Measurements from ENCODE around the gene CEBPB. TPM values are rescaled to one million over a fixed set of nuclear protein-coding genes. Genes with fewer than 3 reads are reported as not detected.

Gene CEBPB
- total RNA-seq, 6 experiments from 2014 or later = 57.9 to 62.8 (median 59.8) TPM

DNA sequence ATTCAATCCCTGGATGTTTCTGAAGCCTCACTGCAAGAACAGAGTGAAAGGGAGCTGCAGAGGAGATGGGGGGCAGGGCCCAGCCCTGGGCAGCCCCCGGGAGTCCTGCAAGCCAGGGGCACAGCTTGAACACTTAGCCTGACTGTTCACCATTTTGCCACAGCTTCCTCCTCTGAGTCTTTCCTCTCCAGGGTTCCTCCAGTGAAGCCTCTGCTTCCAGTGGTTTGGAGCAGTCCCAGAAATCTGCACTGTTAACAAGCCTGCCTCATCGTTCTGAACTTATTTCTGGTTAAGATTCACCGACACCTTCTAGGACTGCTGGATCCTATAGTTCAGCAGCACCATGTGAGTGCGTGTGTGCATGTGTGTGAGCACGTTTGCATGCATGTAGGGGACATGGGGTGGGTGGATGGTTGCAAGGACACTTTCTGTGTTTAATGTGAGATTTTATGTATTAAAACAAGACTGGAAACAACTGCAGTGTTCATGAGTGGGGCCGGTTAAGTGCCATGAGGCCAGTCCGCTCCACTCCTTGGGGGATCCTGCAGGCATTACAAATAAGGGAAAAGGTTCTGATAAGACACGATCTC, 24.6 kb downstream of the CEBPB start:
- no peaks in the 10 kb centered on the region for H3K9me3 Mint-ChIP-seq
- TF ChIP-seq, protein P1, sequence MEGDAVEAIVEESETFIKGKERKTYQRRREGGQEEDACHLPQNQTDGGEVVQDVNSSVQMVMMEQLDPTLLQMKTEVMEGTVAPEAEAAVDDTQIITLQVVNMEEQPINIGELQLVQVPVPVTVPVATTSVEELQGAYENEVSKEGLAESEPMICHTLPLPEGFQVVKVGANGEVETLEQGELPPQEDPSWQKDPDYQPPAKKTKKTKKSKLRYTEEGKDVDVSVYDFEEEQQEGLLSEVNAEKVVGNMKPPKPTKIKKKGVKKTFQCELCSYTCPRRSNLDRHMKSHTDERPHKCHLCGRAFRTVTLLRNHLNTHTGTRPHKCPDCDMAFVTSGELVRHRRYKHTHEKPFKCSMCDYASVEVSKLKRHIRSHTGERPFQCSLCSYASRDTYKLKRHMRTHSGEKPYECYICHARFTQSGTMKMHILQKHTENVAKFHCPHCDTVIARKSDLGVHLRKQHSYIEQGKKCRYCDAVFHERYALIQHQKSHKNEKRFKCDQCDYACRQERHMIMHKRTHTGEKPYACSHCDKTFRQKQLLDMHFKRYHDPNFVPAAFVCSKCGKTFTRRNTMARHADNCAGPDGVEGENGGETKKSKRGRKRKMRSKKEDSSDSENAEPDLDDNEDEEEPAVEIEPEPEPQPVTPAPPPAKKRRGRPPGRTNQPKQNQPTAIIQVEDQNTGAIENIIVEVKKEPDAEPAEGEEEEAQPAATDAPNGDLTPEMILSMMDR (IDR thresholded peaks at IDR 0.05) = no peak
- no peak overlapping the region for H3K27ac Mint-ChIP-seq
- peaks cover 10% of the 10 kb centered on the region for H3K27me3 Mint-ChIP-seq (ENCODE audit: insufficient read depth)
- peak; percentile 58 for DNase-seq
- H3K4me1 Mint-ChIP-seq (ENCODE audit: low read depth) = peaks cover 28% of the 10 kb centered on the region
- H3K36me3 Mint-ChIP-seq (ENCODE audit: low read depth) = peaks cover 5% of the 10 kb centered on the region; the same call in 1 of the 2 replicates
- no peak overlapping the region for H3K4me3 Mint-ChIP-seq

DNA sequence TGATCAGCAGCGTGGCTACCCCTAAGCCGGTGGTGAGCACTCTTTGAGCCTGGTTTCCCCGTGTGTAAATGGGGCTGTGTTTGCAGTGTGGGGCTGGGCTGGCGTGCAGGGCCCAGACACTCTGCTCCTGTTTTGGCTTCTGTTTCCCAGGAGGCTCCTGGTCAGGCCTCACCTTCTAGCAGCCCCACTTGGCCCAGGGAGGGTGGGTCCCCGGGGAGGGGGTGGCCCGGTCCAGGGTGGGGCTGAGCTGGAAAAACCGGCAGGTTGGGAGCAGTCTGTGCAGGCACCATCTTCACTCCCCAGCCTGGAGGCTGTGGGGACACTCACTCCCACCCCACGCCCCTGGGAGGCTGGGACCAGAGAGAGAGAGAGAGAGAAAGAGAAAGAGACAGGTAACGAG, 25.3 kb downstream of the CEBPB start:
- TF ChIP-seq, protein P1 (IDR thresholded peaks at IDR 0.05) = no peak
- no peak overlapping the region for H3K4me3 Mint-ChIP-seq
- no peak for DNase-seq
- peaks cover 10% of the 10 kb centered on the region for H3K27me3 Mint-ChIP-seq (ENCODE audit: insufficient read depth)
- peaks cover 30% of the 10 kb centered on the region for H3K4me1 Mint-ChIP-seq (ENCODE audit: low read depth)
- H3K9me3 Mint-ChIP-seq = no peaks in the 10 kb centered on the region
- H3K36me3 Mint-ChIP-seq (ENCODE audit: low read depth) = peaks cover 5% of the 10 kb centered on the region; the same call in 1 of the 2 replicates
- no peak overlapping the region for H3K27ac Mint-ChIP-seq

DNA sequence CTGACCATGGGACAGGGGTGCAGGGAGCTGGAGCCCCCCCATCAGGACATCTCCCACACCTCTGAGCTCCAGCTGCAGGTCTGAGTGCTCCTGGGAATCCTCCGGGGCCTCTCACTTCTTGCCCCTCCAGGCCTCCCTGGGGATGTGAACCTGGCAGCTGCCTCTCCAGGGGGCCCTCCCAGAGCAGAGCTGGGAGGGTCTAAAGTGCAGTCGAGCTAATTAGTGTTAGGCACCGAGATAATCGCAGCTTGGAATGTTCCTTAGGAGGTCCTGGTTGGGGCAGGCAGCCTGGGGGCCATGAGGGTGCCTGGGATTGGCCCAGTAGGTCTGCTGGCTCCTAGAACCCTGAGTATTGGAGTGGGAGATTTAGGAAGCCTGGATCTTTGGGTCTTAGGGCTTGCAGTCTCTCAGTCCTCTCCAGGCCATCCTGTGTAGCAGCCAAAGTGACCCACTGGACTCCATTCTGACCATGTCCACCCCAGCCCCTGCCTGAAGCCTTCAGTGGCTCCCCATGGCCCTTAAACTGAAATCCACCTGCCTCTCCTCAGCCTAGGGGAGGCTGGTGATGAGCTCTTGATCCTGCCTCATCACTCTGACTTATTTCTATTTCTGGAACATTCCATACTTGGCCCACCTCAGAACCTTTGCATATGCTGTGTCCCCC, 26.0 kb downstream of the CEBPB start:
- Mint-ChIP-seq H3K27me3 (ENCODE audit: insufficient read depth) (peaks cover 10% of the 10 kb centered on the region), H3K9me3 (no peaks in the 10 kb centered on the region), H3K27ac (no peak overlapping the region), H3K4me3 (no peak overlapping the region), H3K4me1 (ENCODE audit: low read depth) (peaks cover 33% of the 10 kb centered on the region), H3K36me3 (ENCODE audit: low read depth) (peaks cover 5% of the 10 kb centered on the region; the same call in 1 of the 2 replicates)
- DNase-seq = no peak
- TF ChIP-seq, protein P1 (IDR thresholded peaks at IDR 0.05) = no peak

DNA sequence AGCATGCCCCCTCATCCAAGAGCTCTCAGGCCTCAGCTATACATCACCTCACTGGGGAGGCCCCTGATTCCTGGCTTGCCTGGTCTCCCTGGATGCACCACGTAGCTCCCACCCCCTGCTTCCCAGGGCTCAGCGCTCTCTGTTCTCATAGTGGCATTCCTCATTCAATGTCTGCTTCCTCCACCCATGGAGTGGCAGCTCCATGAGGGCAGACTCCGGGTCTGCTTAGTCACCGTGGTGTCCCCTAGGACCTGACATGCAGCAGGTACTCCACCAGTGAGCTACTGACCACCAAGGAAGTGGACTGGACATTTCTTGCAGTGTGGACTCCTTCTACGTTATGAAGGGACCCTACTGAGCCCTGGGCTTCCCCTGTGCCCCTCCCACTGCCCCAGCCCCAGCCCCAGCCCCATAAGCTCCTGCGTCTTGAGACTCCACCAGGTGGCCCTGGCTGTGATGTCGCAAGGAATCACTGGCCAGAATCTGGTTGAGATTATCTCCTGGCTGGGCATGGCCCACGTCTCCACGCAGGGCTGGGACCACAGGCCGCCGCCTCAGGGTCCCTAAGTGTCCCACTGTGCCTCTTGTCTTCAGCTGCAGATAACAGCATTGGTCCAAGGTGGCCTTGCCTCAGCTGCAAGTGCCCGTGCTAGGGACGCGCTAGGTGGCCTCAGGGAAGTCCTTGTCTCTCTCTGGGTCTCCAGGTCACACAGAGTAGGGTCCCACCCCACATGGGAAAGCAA, 26.7 kb downstream of the CEBPB start:
- Mint-ChIP-seq H3K27ac (no peak overlapping the region), H3K9me3 (no peaks in the 10 kb centered on the region), H3K4me1 (ENCODE audit: low read depth) (peaks cover 40% of the 10 kb centered on the region), H3K4me3 (no peak overlapping the region), H3K36me3 (ENCODE audit: low read depth) (peaks cover 5% of the 10 kb centered on the region; the same call in 1 of the 2 replicates), H3K27me3 (ENCODE audit: insufficient read depth) (peaks cover 10% of the 10 kb centered on the region)
- TF ChIP-seq, protein P1 (IDR thresholded peaks at IDR 0.05) = no peak
- DNase-seq = no peak

DNA sequence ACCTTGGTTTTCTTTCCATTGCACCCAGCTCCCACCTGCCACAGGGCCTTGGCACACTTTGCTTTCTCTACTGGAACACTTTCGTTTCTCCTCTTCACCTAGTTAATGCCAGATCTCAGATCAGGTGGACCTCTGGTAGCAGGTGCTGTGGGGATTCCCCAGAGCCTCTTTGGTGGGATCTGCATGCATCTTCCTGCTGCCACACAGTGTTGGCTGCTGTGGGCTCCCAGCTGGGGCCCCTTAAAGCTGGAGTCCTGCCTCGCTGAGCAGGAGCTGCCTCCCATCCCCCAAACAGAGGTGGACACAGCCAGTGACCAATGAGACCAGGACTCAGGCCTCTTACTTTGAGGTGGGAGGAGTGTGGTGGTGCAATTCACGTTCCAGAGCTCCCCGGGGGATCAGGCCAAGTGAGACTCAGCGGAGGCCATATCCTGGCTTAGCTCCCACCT, 28.4 kb downstream of the CEBPB start:
- H3K36me3 Mint-ChIP-seq (ENCODE audit: low read depth) = peaks cover 5% of the 10 kb centered on the region; the same call in 1 of the 2 replicates
- H3K27me3 Mint-ChIP-seq (ENCODE audit: insufficient read depth) = peaks cover 10% of the 10 kb centered on the region
- H3K4me3 Mint-ChIP-seq = no peak overlapping the region
- H3K4me1 Mint-ChIP-seq (ENCODE audit: low read depth) = peaks cover 36% of the 10 kb centered on the region
- no peak for DNase-seq
- TF ChIP-seq, protein P1 (IDR thresholded peaks at IDR 0.05) = no peak
- no peaks in the 10 kb centered on the region for H3K9me3 Mint-ChIP-seq
- H3K27ac Mint-ChIP-seq = no peak overlapping the region
